Mesenchymal stem cell (in vitro differentiated cells and primary cell): ENCODE measurements around the gene RPL10.

Source experiments
- DNase-seq: peaks from one replicate; pipeline ENCODE4 v3.0.0-alpha.2; 2013
- H2AFZ ChIP-seq: one replicate; pipeline ENCODE4 v1.6.1; 2013; ENCODE audit warnings: low read depth, mild to moderate bottlenecking, control low read depth, inconsistent platforms, low read length, moderate library complexity
- H2AK5ac ChIP-seq: 2 replicates; pipeline ENCODE4 v1.6.1; 2013; ENCODE audit warnings: low read length, moderate library complexity, mild to moderate bottlenecking, inconsistent platforms; ENCODE audit not compliant: severe bottlenecking
- H2BK120ac ChIP-seq: one replicate; pipeline ENCODE4 v1.6.1; 2013; ENCODE audit warnings: low read depth, mild to moderate bottlenecking, inconsistent platforms, low read length, moderate library complexity
- H2BK12ac ChIP-seq, 2 experiments: one replicate each; pipeline ENCODE4 v1.6.1; 2013; ENCODE audit warnings: inconsistent platforms in 2 of 2, low read length in 2 of 2, mild to moderate bottlenecking in 2 of 2, moderate library complexity in 2 of 2, control low read depth in 1 of 2
- H2BK15ac ChIP-seq: one replicate; pipeline ENCODE4 v1.6.1; 2013; ENCODE audit warnings: mild to moderate bottlenecking, low read depth, inconsistent platforms; ENCODE audit not compliant: poor library complexity, severe bottlenecking
- H2BK5ac ChIP-seq: 2 replicates; pipeline ENCODE4 v1.6.1; 2013; ENCODE audit warnings: low read depth, mild to moderate bottlenecking, low read length, control low read depth, inconsistent platforms; ENCODE audit not compliant: poor library complexity, severe bottlenecking
- H3K14ac ChIP-seq, 2 experiments: one replicate each; pipeline ENCODE4 v1.6.1; 2013; ENCODE audit warnings: inconsistent platforms in 2 of 2, low read length in 2 of 2, control low read depth in 1 of 2, mild to moderate bottlenecking in 1 of 2, moderate library complexity in 1 of 2
- H3K18ac ChIP-seq, 2 experiments: one replicate each; pipeline ENCODE4 v1.6.1; 2013; ENCODE audit warnings: inconsistent platforms in 2 of 2, low read length in 2 of 2, control low read depth in 1 of 2, low read depth in 1 of 2, mild to moderate bottlenecking in 1 of 2
- H3K23ac ChIP-seq, 2 experiments: one replicate each; pipeline ENCODE4 v1.6.1; 2013; ENCODE audit warnings: inconsistent platforms in 2 of 2, low read length in 2 of 2, mild to moderate bottlenecking in 2 of 2, moderate library complexity in 2 of 2, control low read depth in 1 of 2
- H3K27ac ChIP-seq: 2 replicates; pipeline ENCODE4 v1.5.1; 2013; ENCODE audit warnings: mild to moderate bottlenecking, moderate library complexity, low read length, control low read depth, inconsistent platforms; ENCODE audit not compliant: poor library complexity, severe bottlenecking
- H3K27me3 ChIP-seq, 2 experiments: 2 replicates each; pipeline versions ENCODE4 v1.6.1 to v1.7.0; 2013; ENCODE audit warnings: low read length in 2 of 2, mild to moderate bottlenecking in 2 of 2, moderate library complexity in 2 of 2, control low read depth in 1 of 2, inconsistent platforms in 1 of 2; ENCODE audit not compliant: control insufficient read depth in 1 of 2, insufficient read depth in 1 of 2
- H3K36me3 ChIP-seq, 2 experiments: 2 replicates each; pipeline versions ENCODE4 v1.6.1 to v1.7.0; 2013; ENCODE audit warnings: low read length in 2 of 2, control low read depth in 1 of 2, inconsistent platforms in 1 of 2, low read depth in 1 of 2, mild to moderate bottlenecking in 1 of 2; ENCODE audit not compliant: insufficient read depth in 2 of 2, control insufficient read depth in 1 of 2
- H3K4ac ChIP-seq, 2 experiments: one replicate each; pipeline ENCODE4 v1.6.1; 2013; ENCODE audit warnings: inconsistent platforms in 2 of 2, low read length in 2 of 2, mild to moderate bottlenecking in 2 of 2, moderate library complexity in 2 of 2, control low read depth in 1 of 2, low read depth in 1 of 2
- H3K4me1 ChIP-seq: 2 replicates; pipeline ENCODE4 v1.6.1; 2013; ENCODE audit warnings: low read depth, low read length, control low read depth; ENCODE audit not compliant: control insufficient read depth, insufficient read depth
- H3K4me2 ChIP-seq: 2 replicates; pipeline ENCODE4 v1.6.1; 2013; ENCODE audit warnings: low read length, mild to moderate bottlenecking, inconsistent platforms; ENCODE audit not compliant: poor library complexity, severe bottlenecking
- H3K4me3 ChIP-seq, 2 experiments: 2 replicates each; pipeline versions ENCODE4 v1.5.1 to v1.7.0; 2013; ENCODE audit warnings: low read length in 2 of 2, mild to moderate bottlenecking in 2 of 2, control low read depth in 1 of 2, low read depth in 1 of 2; ENCODE audit not compliant: insufficient read depth in 1 of 2
- H3K79me1 ChIP-seq: replicated peaks from 2 replicates; pipeline ENCODE4 v1.6.1; 2013; ENCODE audit warnings: mild to moderate bottlenecking, control low read depth, low read length, inconsistent platforms; ENCODE audit not compliant: poor library complexity, severe bottlenecking
- H3K9ac ChIP-seq: 2 replicates; pipeline ENCODE4 v1.7.0; 2013; ENCODE audit warnings: mild to moderate bottlenecking, low read length, moderate library complexity
- H3K9me3 ChIP-seq: 2 replicates; pipeline ENCODE4 v1.7.0; 2013; ENCODE audit warnings: mild to moderate bottlenecking, low read length; ENCODE audit not compliant: control insufficient read depth
- H4K8ac ChIP-seq: one replicate; pipeline ENCODE4 v1.6.1; 2013; ENCODE audit warnings: inconsistent platforms, mild to moderate bottlenecking, low read length, moderate library complexity
- H4K91ac ChIP-seq: one replicate; pipeline ENCODE4 v1.6.1; 2013; ENCODE audit warnings: mild to moderate bottlenecking, low read length, inconsistent platforms
- WGBS: methylation state at CpG from one replicate; pipeline ENCODE4 v1.1.7; 2013; ENCODE audit warnings: mixed read lengths; 5-methylcytosine and 5-hydroxymethylcytosine counted together

Gene RPL10

DNA sequence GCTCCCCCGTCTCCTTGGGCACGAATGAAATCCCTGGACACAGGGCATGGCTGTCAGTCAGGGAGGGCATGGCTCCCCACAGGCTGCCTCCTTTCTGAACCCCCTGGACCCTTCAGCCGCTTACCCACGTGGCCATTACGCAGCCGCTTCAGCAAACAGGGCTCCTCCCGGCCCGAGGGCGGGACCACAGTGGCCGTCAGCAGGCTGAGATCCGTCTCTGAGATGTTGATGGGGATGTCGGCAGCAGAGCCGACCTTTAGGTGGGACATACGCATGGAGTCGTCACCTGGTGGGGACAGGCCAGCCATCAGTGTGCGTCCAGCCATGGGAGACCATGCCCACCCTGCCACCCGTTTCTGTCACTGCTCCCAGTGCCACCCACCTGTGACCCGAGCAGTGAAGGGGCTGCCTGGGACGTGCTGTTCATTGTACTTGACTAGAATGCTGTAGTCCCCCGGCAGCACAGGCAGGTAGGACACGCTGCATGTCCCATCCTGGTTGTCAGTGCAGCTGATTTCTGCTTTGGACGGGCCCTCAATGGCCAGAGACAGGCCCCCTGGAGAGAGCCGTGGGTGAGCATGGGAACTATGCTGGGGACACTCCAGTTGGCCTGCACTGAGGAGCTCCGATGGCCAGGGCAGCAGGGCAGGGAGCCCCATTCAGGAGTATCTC lies 44.9 kb upstream of the RPL10 start:
- H3K4me2 ChIP-seq: no peak overlapping the region
- H2BK5ac ChIP-seq: no peak overlapping the region
- no peak overlapping the region for H3K4ac ChIP-seq
- peaks cover 89 to 100% of the 10 kb centered on the region in 2 experiments for H3K36me3 ChIP-seq
- no peaks in the 10 kb centered on the region for H3K9me3 ChIP-seq
- peaks cover 35% of the 10 kb centered on the region for H3K4me1 ChIP-seq
- H2BK12ac ChIP-seq: no peak overlapping the region
- no peak overlapping the region for H3K14ac ChIP-seq
- H2BK120ac ChIP-seq: no peak overlapping the region
- H4K8ac ChIP-seq: no peak overlapping the region
- no peak overlapping the region for H2AFZ ChIP-seq
- no peak overlapping the region for H2BK15ac ChIP-seq
- peak overlapping the region; percentile 16 for H4K91ac ChIP-seq
- no peak overlapping the region for H2AK5ac ChIP-seq
- H3K9ac ChIP-seq: no peak overlapping the region
- H3K79me1 ChIP-seq: no peaks in the 10 kb centered on the region
- no peak overlapping the region for H3K23ac ChIP-seq
- H3K27ac ChIP-seq: no peak overlapping the region
- WGBS: 93% methylated on average over 24 of the region's 24 CpGs
- no peak overlapping the region for H3K18ac ChIP-seq
- no peaks in the 10 kb centered on the region for H3K27me3 ChIP-seq
- no peak overlapping the region for H3K4me3 ChIP-seq
- DNase-seq: no peak

DNA sequence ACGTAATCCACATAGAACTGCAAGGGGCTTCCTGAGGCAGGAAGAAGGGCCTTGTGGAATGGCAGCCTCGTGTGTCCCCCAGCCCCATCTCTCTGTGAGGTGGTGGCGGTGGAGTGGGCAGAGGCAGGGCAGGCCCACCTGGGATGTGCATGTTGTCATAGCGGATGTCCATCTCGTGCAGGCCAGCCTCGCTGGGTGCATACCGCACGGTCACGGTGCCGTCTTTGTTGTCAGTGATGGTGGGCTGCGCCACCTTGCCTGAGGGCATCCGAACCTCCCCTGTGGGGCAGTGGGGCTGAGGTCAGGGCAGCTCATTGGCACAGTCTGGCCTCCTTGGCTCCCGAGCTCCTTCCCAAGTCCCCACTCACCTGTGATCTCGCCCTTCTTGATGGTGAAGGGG lies 44.2 kb upstream of the RPL10 start:
- H3K18ac ChIP-seq: no peak overlapping the region
- no peaks in the 10 kb centered on the region for H3K79me1 ChIP-seq
- no peaks in the 10 kb centered on the region for H3K9me3 ChIP-seq
- H2BK5ac ChIP-seq: no peak overlapping the region
- H3K27me3 ChIP-seq: no peaks in the 10 kb centered on the region
- H3K4me1 ChIP-seq: peaks cover 31% of the 10 kb centered on the region
- WGBS: 87% methylated on average over 5 of the region's 14 CpGs
- no peak overlapping the region for H2BK120ac ChIP-seq
- no peak overlapping the region for H2BK15ac ChIP-seq
- no peak overlapping the region for H2AFZ ChIP-seq
- no peak overlapping the region for H3K4ac ChIP-seq
- H4K8ac ChIP-seq: no peak overlapping the region
- no peak overlapping the region for H3K9ac ChIP-seq
- no peak overlapping the region for H3K23ac ChIP-seq
- no peak overlapping the region for H3K27ac ChIP-seq
- no peak overlapping the region for H2AK5ac ChIP-seq
- no peak overlapping the region for H2BK12ac ChIP-seq
- H3K36me3 ChIP-seq: peaks cover 91 to 100% of the 10 kb centered on the region in 2 experiments
- H3K4me3 ChIP-seq: no peak overlapping the region
- H3K14ac ChIP-seq: no peak overlapping the region
- H3K4me2 ChIP-seq: no peak overlapping the region
- no peak for DNase-seq
- no peak overlapping the region for H4K91ac ChIP-seq

GRCh38 chrX:154354516-154354915 lies 43.7 kb upstream of the RPL10 start:
- Histone ChIP-seq H3K27me3 (no peaks in the 10 kb centered on the region), H3K4me2 (no peak overlapping the region), H3K14ac (no peak overlapping the region), H2BK5ac (no peak overlapping the region), H4K8ac (no peak overlapping the region), H3K18ac (no peak overlapping the region), H2AFZ (no peak overlapping the region), H3K9ac (no peak overlapping the region), H2BK15ac (no peak overlapping the region), H3K4ac (no peak overlapping the region), H3K36me3 (peaks cover 91 to 100% of the 10 kb centered on the region in 2 experiments), H3K79me1 (no peaks in the 10 kb centered on the region), H2AK5ac (no peak overlapping the region), H3K4me3 (no peak overlapping the region), H2BK12ac (no peak overlapping the region), H3K23ac (no peak overlapping the region), H4K91ac (no peak overlapping the region), H3K4me1 (peaks cover 28% of the 10 kb centered on the region), H3K9me3 (no peaks in the 10 kb centered on the region), H3K27ac (no peak overlapping the region), H2BK120ac (no peak overlapping the region)
- DNase-seq: no peak
- whole genome bisulfite sequencing: 96% methylated on average over 12 of the region's 13 CpGs

DNA sequence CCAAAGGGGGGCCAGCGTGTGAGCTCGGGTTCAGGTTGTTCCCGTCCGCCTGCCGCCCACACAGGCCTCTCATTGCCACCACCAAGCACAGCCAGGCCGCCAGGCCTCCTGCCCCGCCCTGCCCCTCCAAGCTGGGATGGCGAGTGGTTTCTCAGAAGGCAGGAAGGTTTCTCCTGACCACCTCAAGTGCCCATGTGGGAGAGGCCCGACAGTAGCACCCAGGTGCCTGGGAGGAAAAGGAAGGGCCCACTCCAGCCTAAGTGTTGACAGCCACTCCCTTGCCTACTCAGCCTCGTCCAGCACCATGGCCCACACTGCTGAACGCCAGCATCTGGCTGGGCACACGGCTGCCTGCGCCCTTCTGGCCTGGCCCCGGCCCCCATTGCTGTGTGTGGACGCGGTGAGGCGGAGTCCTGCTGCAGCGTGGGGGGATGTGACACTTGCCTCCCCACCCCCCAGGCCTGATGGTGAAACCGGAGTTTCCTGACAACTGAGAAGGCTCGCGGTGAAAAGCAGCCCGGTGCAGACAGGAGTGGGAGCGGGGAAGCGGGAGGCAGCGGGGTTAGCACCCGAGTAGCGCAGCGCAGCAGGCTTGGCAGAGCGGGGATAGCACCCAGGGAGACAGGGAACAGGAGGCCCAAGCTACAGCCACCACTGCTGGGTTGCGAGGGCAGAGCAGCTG lies 42.9 kb upstream of the RPL10 start:
- Histone ChIP-seq H2BK15ac (no peak overlapping the region), H3K23ac (no peak overlapping the region), H3K4me2 (no peak overlapping the region), H4K8ac (no peak overlapping the region), H3K18ac (no peak overlapping the region), H3K4ac (no peak overlapping the region), H2BK12ac (no peak overlapping the region), H3K36me3 (peaks cover 91 to 100% of the 10 kb centered on the region in 2 experiments), H3K9ac (no peak overlapping the region), H4K91ac (no peak overlapping the region), H3K9me3 (no peaks in the 10 kb centered on the region), H2BK5ac (no peak overlapping the region), H3K27ac (no peak overlapping the region), H3K14ac (no peak overlapping the region), H2AK5ac (no peak overlapping the region), H2AFZ (no peak overlapping the region), H3K27me3 (no peaks in the 10 kb centered on the region), H3K79me1 (no peaks in the 10 kb centered on the region), H3K4me3 (no peak overlapping the region), H2BK120ac (no peak overlapping the region), H3K4me1 (peaks cover 25% of the 10 kb centered on the region)
- no peak for DNase-seq
- WGBS: 92% methylated on average over 26 of the region's 30 CpGs
